NCI-H748 (cell line): ENCODE data around the gene RANBP1.
A peak's percentile ranks its signal among the peaks of the same experiment; 100 is the strongest.

ENCODE experiments used
- DNase-seq: peaks from one replicate; lab custom pipeline; 2025; ENCODE audit not compliant: unreplicated experiment; lab: John Stamatoyannopoulos, UW

RANBP1 gene

GRCh38 chr22:20167643-20168322 lies 51.9 kb downstream of the RANBP1 start:
- DNase-seq, result no peak

GRCh38 chr22:20169253-20169822 lies 53.4 kb downstream of the RANBP1 start:
- no peak for DNase-seq

- no peak for DNase-seq
Observed at GRCh38 chr22:20170170-20170569, 54.3 kb downstream of the RANBP1 start.

GRCh38 chr22:20171288-20172140 lies 55.6 kb downstream of the RANBP1 start:
- no peak for DNase-seq

- no peak for DNase-seq
Observed at GRCh38 chr22:20172141-20172613, 56.3 kb downstream of the RANBP1 start.

GRCh38 chr22:20173246-20173645 lies 57.3 kb downstream of the RANBP1 start:
- DNase-seq, result no peak

GRCh38 chr22:20173772-20174171 lies 57.9 kb downstream of the RANBP1 start:
- peak; percentile 11 for DNase-seq

- DNase-seq, result no peak
Observed at GRCh38 chr22:20174785-20175596, 59.1 kb downstream of the RANBP1 start.

GRCh38 chr22:20175597-20175900 lies 59.6 kb downstream of the RANBP1 start:
- DNase-seq, result no peak

GRCh38 chr22:20176421-20177085 lies 60.6 kb downstream of the RANBP1 start:
- DNase-seq, result no peak
